Stimulated activated CD4-positive, alpha-beta T cell treated with anti-CD3 and anti-CD28 coated beads, Interleukin-2, amount 100 ng/mL, for 48 hours (primary cell): Measurements from ENCODE around the gene MICB.
A peak's percentile ranks its signal among the peaks of the same experiment; 100 is the strongest.
"Not testable (repeated sequence)": the region's sequence is repeated elsewhere in the genome, so short reads cannot be mapped to it uniquely, and the experiment has no call there.

Source experiments
- DNase-seq, 2 donors: peaks; one replicate each; pipeline ENCODE4 v3.0.0-alpha.2; 2020

The MICB gene

GRCh38 chr6:31541658-31542521 lies 43.9 kb downstream of the MICB start, which contains the start of gene DDX39B:
TSS of gene DDX39B (minus strand) at chr6:31542003. CDS start at chr6:31540532, 1,471 bp downstream.
- peak; percentile 86 to 87 for DNase-seq

- DNase-seq, result no peak
Observed at GRCh38 chr6:31543639-31544038, 45.7 kb downstream of the MICB start.

GRCh38 chr6:31544676-31545075 lies 46.7 kb downstream of the MICB start:
- DNase-seq, result no peak

DNA sequence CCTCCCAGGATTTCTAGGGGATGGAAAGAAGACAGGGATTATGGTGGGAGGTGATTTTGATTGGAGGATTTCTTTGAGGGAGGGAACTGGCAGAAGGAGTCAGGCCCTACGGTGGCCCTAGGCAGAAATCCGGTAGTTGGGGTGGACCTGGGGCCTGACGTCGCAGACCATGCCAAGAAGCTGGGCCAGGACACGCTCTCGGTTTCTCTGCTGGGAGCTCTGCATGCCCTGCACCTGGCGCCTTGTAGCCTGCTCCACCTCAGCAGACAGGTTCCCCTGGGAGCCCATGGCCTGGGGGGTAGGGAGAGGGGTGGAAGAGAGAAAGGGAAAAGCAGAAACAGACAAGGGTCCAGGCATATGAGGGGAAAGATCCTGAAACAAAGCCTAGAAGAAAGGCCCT lies 47.3 kb downstream of the MICB start:
- no peak for DNase-seq

GRCh38 chr6:31546339-31546957 lies 48.5 kb downstream of the MICB start, which contains the start of gene ATP6V1G2:
TSS of gene ATP6V1G2 (minus strand) at chr6:31546608. CDS start at chr6:31546559, 49 bp downstream.
- peak; percentile 85 to 90 for DNase-seq

DNA sequence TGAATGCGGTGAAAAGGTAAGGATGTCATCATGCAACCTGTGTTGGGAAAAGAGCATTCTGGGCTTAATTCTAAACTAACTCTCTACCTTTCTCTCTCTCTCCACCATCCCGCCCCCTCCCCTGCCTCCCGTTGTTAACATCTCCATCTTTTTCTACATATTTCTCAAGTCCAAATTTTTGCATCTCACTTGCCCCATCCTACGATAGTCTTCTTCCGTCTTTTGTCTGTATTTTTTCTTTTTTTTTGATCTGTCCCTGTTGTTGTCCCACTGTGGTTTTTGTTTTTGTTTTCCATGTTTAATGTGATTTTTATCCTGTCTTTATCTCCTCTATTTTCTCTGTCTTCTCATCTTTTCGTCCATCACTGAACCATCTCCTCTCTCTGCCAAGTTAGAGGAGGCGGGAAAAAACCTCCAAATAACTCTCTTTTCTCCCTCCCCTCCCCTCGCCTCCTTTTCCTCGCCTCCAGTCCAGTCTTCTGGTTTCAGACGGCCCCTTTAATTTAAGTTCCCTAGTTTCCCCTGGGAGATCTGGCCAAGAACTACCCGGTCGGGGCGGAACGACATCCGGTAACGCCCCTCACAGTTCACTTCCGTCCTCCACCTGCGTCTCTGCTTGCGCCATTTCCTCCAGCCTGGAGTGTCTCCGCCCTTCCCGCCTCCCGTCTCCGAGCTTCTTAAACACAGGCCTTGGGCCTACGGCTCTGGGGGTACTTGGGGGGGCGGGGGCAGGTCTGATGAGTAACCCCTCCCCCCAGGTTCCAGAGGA lies 49.2 kb downstream of the MICB start, which contains the start of gene NFKBIL1:
NFKBIL1 (plus strand) TSS at position 651 of the 769 bp plus-strand sequence; CDS start at position 738, 87 bp downstream.
- peak; percentile 81 to 82 for DNase-seq

DNA sequence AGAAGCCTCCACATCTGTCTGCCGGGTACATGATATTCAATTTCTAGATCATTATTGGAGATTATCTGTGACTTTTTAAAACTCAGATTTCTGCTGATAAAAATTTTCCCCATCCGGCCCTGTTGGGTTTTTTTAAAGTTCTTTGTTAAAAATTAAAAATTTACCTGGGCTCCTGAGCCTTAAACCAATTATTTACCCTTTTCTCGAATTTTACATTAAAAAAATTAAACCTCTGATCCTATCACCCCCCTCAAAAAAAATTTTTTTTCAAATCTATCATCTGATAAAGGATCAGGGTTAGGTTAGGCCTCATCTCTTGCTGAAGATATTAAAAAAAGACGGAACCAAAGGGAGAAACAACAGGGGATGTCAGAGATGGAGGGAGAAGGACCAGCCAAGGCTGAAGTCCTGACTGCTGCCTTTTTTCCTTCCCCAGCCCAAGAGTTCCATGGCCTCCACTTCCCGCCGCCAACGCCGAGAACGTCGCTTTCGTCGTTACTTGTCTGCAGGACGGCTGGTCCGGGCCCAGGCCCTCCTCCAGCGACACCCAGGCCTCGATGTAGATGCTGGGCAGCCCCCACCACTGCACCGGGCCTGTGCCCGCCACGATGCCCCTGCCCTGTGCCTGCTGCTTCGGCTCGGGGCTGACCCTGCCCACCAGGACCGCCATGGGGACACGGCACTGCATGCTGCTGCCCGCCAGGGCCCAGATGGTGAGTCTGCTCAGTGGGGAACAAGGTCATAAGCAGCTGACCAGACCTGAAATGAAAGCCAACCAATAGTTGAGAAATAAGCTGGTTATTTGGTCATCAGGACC lies 50.0 kb downstream of the MICB start:
- DNase-seq, result no peak

GRCh38 chr6:31548544-31548873 lies 50.6 kb downstream of the MICB start:
- DNase-seq, result no peak

DNA sequence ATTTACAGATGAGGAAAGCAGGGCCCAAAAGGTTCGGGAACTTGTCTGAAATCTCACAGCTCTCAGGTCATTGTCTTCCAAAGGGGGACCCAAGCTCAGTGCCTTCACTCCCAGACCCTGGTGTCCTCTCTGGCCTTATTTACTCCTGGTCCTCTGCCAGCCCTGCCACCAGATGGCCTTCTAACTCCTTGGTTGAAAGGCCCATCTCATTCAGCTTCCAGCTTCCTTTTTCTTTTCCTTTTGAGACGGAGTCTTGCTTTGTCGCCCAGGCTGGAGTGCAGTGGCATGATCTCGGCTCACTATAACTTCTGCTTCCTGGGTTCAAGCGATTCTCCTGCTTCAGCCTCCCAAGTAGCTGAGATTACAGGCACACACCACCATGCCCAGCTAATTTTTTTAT lies 53.4 kb downstream of the MICB start:
- DNase-seq, result not testable (repeated sequence)

- DNase-seq, result no peak
Observed at GRCh38 chr6:31556307-31556706, 58.4 kb downstream of the MICB start.

- no peak for DNase-seq
Observed at GRCh38 chr6:31557443-31558317, 59.7 kb downstream of the MICB start.

GRCh38 chr6:31558318-31558625 lies 60.3 kb downstream of the MICB start:
- no peak for DNase-seq

DNA sequence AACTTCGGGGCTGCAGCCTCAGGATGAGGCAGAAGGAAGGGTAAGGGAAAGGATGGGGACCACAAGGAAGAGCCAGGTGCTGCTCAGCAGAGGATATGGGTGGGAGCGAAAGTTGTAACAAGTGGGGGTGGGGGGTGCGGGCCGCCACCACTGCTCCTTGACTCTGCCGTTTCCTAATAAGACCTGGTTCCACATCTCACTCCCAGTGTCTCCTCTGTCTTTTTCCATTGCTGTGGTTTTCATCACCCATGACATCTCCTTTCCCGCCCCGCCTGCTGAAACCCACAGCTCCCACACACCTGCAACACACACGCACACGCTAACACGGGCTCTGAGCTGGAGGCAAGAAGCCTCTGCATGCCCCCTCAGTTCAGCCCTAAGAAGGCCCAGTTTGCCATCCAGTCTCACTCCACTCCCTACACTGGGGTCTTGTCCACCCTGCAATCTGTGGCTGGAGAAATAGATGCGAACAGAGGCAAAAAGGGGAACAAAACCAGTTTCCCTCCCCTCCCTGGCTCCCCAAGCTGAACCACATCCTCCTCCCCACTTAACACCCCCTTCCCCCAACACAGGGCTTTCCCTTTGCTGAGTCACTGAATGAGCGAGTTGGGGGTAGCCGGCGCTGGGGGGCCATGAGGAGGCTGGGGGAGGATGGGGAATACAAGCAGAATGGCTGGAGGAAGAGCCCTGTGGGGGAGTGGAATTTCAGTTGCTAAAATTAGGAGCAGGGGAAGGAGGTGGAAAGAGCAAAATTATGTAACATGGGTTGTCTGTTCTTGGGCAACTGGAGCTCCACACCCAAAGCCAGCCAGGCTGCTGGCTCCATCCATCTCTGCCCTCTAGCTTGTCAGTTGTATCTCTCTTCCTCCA lies 60.9 kb downstream of the MICB start:
- DNase-seq, result peak in 1 of 2 donors; percentile 57

- no peak for DNase-seq
Observed at GRCh38 chr6:31559606-31559957, 61.6 kb downstream of the MICB start.

- DNase-seq, result no peak
Observed at GRCh38 chr6:31559958-31560696, 62.2 kb downstream of the MICB start.

- no peak for DNase-seq
Observed at GRCh38 chr6:31560697-31561058, 62.7 kb downstream of the MICB start.
